Upper lobe of left lung (tissue), 6 donors: ENCODE measurements around the gene RNF128. TPM values are rescaled to one million over a fixed set of nuclear protein-coding genes. Genes with fewer than 3 reads are reported as not detected.

Experiments used
- ATAC-seq, 2 donors: fragments of 200-7000 bp; cut with Tn5 transposase; one replicate each; pipeline ENCODE4 v1.9.1; 2022; ENCODE audit warnings: mild to moderate bottlenecking in 2 of 2, moderate library complexity in 2 of 2; ENCODE audit not compliant: low FRiP score in 2 of 2
- DNase-seq, 2 donors: peaks; one replicate each; pipeline ENCODE4 v3.0.0-alpha.2; 2019 to 2020
- H3K27ac ChIP-seq, 4 donors: fragments of 200-600 bp; sonication (generic); one replicate each; pipeline ENCODE4 v1.5.1; 2016 to 2019
- H3K27me3 ChIP-seq, 4 donors: fragments of 200-600 bp; sonication (generic); one replicate each; pipeline ENCODE4 v1.5.1; 2017 to 2019
- H3K36me3 ChIP-seq, 4 donors: fragments of 200-600 bp; sonication (generic); one replicate each; pipeline ENCODE4 v1.5.1; 2016 to 2019
- H3K4me1 ChIP-seq, 4 donors: fragments of 200-600 bp; sonication (generic); one replicate each; pipeline ENCODE4 v1.5.1; 2018 to 2019
- H3K4me3 ChIP-seq, 4 donors: fragments of 200-600 bp; sonication (generic); one replicate each; pipeline ENCODE4 v1.5.1; 2017 to 2019; ENCODE audit warnings: mild to moderate bottlenecking in 2 of 4, moderate library complexity in 1 of 4
- H3K9me3 ChIP-seq, 4 donors: fragments of 200-600 bp; sonication (generic); one replicate each; pipeline ENCODE4 v1.5.1; 2018 to 2019
- CTCF ChIP-seq, 6 experiments: fragments of 450-650 bp in 4 of 6; fragments of 200-600 bp in 2 of 6; sonication (generic) in 2 of 6; IDR thresholded peaks; one replicate each; pipeline ENCODE4 v1.5.1; 2016 to 2019; ENCODE audit warnings: antibody characterized with exemption in 6 of 6
- EP300 ChIP-seq, 4 donors: sonication (generic); formaldehyde crosslinking; IDR thresholded peaks; one replicate each; pipeline ENCODE4 v1.5.1; 2017; ENCODE audit warnings: antibody characterized with exemption in 4 of 4, control low read depth in 2 of 4
- POLR2A ChIP-seq, 4 donors: fragments of 450-650 bp; IDR thresholded peaks; one replicate each; pipeline ENCODE4 v1.5.1; 2016 to 2017; ENCODE audit warnings: antibody characterized with exemption in 4 of 4, mild to moderate bottlenecking in 2 of 4
- POLR2AphosphoS5 ChIP-seq, 2 donors: sonication (generic); formaldehyde crosslinking; IDR thresholded peaks; one replicate each; pipeline ENCODE4 v1.5.1; 2017; ENCODE audit warnings: antibody characterized with exemption in 2 of 2
- WGBS, 2 donors: methylation state at CpG; one replicate each; pipeline ENCODE4 v1.1.5; 2017 to 2018; 5-methylcytosine and 5-hydroxymethylcytosine counted together
- total RNA-seq, 6 donors: library from RNA; depleted of rRNA in 4 of 6; stranded (reverse); fragments of >200 nt in 4 of 6; gene quantifications; one replicate each; pipeline versions ENCODE4 v1.1.0 to v1.2.1, GENCODE V29; 2016 to 2021
- donor health status: DM: no; HTN: no; CAD: no; lungs with moderate emphysema.
- donor health status: DM: no; HTN: yes; CAD: no; lungs with severe emphysema.

RNF128 gene
- total RNA-seq, 6 donors from 2014 or later = 6.3 to 49.9 (median 19.7) TPM

GRCh38 chrX:106710771-106711170 lies 15.7 kb upstream of the RNF128 start:
- Histone ChIP-seq H3K4me1 (no peaks in the 10 kb centered on the region), H3K27me3 (no peaks in the 10 kb centered on the region), H3K4me3 (no peak overlapping the region), H3K36me3 (no peaks in the 10 kb centered on the region), H3K9me3 (no peaks in the 10 kb centered on the region), H3K27ac (no peak overlapping the region)
- TF ChIP-seq EP300 (IDR thresholded peaks at IDR 0.05) (no peak), CTCF (IDR thresholded peaks at IDR 0.05) (no peak), POLR2AphosphoS5 (IDR thresholded peaks at IDR 0.05) (no peak), POLR2A (IDR thresholded peaks at IDR 0.05) (no peak)
- ATAC-seq = no peak
- no peak for DNase-seq

GRCh38 chrX:106711375-106711774 lies 15.1 kb upstream of the RNF128 start:
- H3K27me3 ChIP-seq = no peaks in the 10 kb centered on the region
- H3K36me3 ChIP-seq = no peaks in the 10 kb centered on the region
- no peaks in the 10 kb centered on the region for H3K4me1 ChIP-seq
- 75 to 82% methylated on average over 4 of the region's 4 CpGs for WGBS, 2 donors
- H3K9me3 ChIP-seq = no peaks in the 10 kb centered on the region
- DNase-seq = no peak
- no peak overlapping the region for H3K4me3 ChIP-seq
- no peak for TF ChIP-seq POLR2AphosphoS5 (IDR thresholded peaks at IDR 0.05)
- no peak for TF ChIP-seq POLR2A (IDR thresholded peaks at IDR 0.05)
- no peak for TF ChIP-seq EP300 (IDR thresholded peaks at IDR 0.05)
- TF ChIP-seq CTCF (IDR thresholded peaks at IDR 0.05) = no peak
- ATAC-seq = no peak
- no peak overlapping the region for H3K27ac ChIP-seq

- H3K36me3 ChIP-seq = no peaks in the 10 kb centered on the region
- DNase-seq (no peak), ATAC-seq (no peak)
- H3K27me3 ChIP-seq = no peaks in the 10 kb centered on the region
- H3K4me1 ChIP-seq = no peaks in the 10 kb centered on the region
- 71 to 89% methylated on average over 1 of the region's 1 CpG for WGBS, 2 donors
- no peak overlapping the region for H3K4me3 ChIP-seq
- no peaks in the 10 kb centered on the region for H3K9me3 ChIP-seq
- TF ChIP-seq EP300 (IDR thresholded peaks at IDR 0.05) (no peak), CTCF (IDR thresholded peaks at IDR 0.05) (no peak)
- no peak overlapping the region for H3K27ac ChIP-seq
Observed at GRCh38 chrX:106716004-106716403, 10.5 kb upstream of the RNF128 start.

- no peaks in the 10 kb centered on the region for H3K27me3 ChIP-seq
- 11 to 65% methylated on average over 1 of the region's 1 CpG for WGBS, 2 donors
- H3K36me3 ChIP-seq = no peaks in the 10 kb centered on the region
- no peak for ATAC-seq
- DNase-seq = no peak
- TF ChIP-seq EP300 (IDR thresholded peaks at IDR 0.05) (no peak), POLR2A (IDR thresholded peaks at IDR 0.05) (no peak), CTCF (IDR thresholded peaks at IDR 0.05) (no peak), POLR2AphosphoS5 (IDR thresholded peaks at IDR 0.05) (no peak)
- H3K9me3 ChIP-seq = no peaks in the 10 kb centered on the region
- no peak overlapping the region for H3K27ac ChIP-seq
- H3K4me1 ChIP-seq = no peaks in the 10 kb centered on the region
- no peak overlapping the region for H3K4me3 ChIP-seq
Observed at GRCh38 chrX:106716463-106716862, 10.0 kb upstream of the RNF128 start.

GRCh38 chrX:106718709-106719108 lies 7.8 kb upstream of the RNF128 start:
- no peaks in the 10 kb centered on the region for H3K4me1 ChIP-seq
- no peaks in the 10 kb centered on the region for H3K9me3 ChIP-seq
- WGBS, 2 donors = 73 to 75% methylated on average over 4 of the region's 4 CpGs
- no peaks in the 10 kb centered on the region for H3K27me3 ChIP-seq
- no peak overlapping the region for H3K4me3 ChIP-seq
- TF ChIP-seq POLR2A (IDR thresholded peaks at IDR 0.05) = no peak
- no peak for TF ChIP-seq POLR2AphosphoS5 (IDR thresholded peaks at IDR 0.05)
- no peak for TF ChIP-seq EP300 (IDR thresholded peaks at IDR 0.05)
- no peak for TF ChIP-seq CTCF (IDR thresholded peaks at IDR 0.05)
- H3K36me3 ChIP-seq = no peaks in the 10 kb centered on the region
- no peak overlapping the region for H3K27ac ChIP-seq
- DNase-seq (no peak), ATAC-seq (no peak)
